Effector memory CD4-positive, alpha-beta T cell (primary cell): Measurements from ENCODE around the gene C10orf67.
"Not testable (repeated sequence)": the region's sequence is repeated elsewhere in the genome, so short reads cannot be mapped to it uniquely, and the experiment has no call there.

ENCODE experiments used
- DNase-seq, 3 donors: peaks; one replicate each; pipeline ENCODE4 v3.0.0-alpha.2; 2020
- H3K27ac ChIP-seq: 2 replicates; pipeline ENCODE4 v1.7.0; 2013; ENCODE audit warnings: mild to moderate bottlenecking, low read length, moderate library complexity; ENCODE audit not compliant: insufficient read depth, poor library complexity, severe bottlenecking
- H3K27me3 ChIP-seq: replicated peaks from 2 replicates; pipeline ENCODE4 v1.7.0; 2013; ENCODE audit warnings: mild to moderate bottlenecking, low read length; ENCODE audit not compliant: insufficient read depth, control insufficient read depth, poor library complexity, severe bottlenecking
- H3K36me3 ChIP-seq: 2 replicates; pipeline ENCODE4 v1.7.0; 2013; ENCODE audit warnings: mild to moderate bottlenecking, low read length, moderate library complexity; ENCODE audit not compliant: control insufficient read depth, insufficient read depth
- H3K4me1 ChIP-seq: 2 replicates; pipeline ENCODE4 v1.7.0; 2013; ENCODE audit warnings: low read length, mild to moderate bottlenecking; ENCODE audit not compliant: control insufficient read depth, insufficient read depth, poor library complexity, severe bottlenecking
- H3K4me3 ChIP-seq: 2 replicates; pipeline ENCODE4 v1.7.0; 2013; ENCODE audit warnings: low read length, low read depth, mild to moderate bottlenecking; ENCODE audit not compliant: insufficient read depth, poor library complexity, severe bottlenecking
- H3K9me3 ChIP-seq: 2 replicates; pipeline ENCODE4 v1.7.0; 2013; ENCODE audit warnings: mild to moderate bottlenecking, low read length, moderate library complexity; ENCODE audit not compliant: control insufficient read depth

The C10orf67 gene

DNA sequence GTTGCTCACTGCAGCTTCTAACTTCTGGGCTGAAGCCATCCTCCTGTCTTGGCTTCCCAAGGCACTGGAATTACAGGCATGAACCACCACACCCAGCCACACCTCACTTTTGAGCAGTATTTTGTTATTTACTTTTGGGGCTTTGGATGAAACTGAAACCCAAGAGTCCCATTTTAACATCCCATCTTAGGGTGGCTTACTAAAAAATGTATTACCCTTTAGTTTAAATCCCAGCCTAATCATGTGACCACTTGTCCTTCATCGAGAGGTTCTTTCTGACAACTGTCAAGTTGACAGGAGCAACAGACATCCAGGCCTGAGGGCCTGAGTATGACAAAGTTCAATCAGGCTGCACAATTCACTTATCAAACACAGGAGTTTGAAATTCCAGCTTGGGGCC is 33.6 kb downstream of the C10orf67 start:
- Histone ChIP-seq H3K9me3 (no peaks in the 10 kb centered on the region), H3K36me3 (no peaks in the 10 kb centered on the region), H3K4me1 (no peaks in the 10 kb centered on the region), H3K27me3 (no peaks in the 10 kb centered on the region), H3K4me3 (no peak overlapping the region), H3K27ac (no peak overlapping the region)
- DNase-seq: no peak

DNA sequence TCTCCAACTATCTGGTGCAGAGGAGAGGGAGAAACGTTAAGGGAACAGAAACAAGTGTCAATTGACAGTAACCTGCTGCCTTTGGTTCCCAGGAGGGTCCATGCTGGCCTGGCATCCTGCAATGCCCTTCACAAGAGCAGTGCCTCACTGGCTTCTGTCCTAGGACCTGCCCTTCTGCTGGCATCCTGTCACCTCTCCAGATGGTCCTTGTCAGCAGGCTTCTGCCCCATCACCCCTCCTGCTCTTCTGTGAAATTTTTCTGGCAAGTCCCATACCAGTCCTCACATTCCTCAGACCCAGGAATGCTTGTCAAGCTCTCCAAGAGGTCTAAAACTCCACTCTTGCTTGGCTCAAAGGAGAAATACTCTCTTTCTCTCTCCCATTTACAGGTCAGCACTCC is 34.2 kb downstream of the C10orf67 start:
- no peaks in the 10 kb centered on the region for H3K36me3 ChIP-seq
- no peak overlapping the region for H3K27ac ChIP-seq
- H3K9me3 ChIP-seq: no peaks in the 10 kb centered on the region
- no peak overlapping the region for H3K4me3 ChIP-seq
- H3K27me3 ChIP-seq: no peaks in the 10 kb centered on the region
- H3K4me1 ChIP-seq: no peaks in the 10 kb centered on the region
- no peak for DNase-seq

DNA sequence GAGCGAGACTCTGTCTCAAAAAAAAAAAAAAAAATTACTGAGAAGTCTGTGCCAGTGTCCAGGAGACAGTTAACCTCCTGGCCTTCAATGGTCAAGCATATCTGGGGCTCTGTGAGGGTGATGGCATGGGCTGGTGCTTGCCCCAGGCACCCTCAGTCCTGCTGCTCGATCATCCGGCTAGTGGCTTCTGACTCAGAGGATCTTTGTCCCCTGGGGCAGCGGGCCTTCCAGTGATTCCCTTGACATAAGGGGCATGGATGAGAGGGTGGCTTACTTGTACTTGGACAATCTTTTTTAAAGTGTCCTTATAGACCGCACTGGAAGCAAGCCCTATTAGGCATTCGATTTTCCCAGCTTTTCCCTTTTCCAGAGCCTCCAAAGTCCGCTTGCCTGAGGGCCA is 44.6 kb downstream of the C10orf67 start:
- H3K9me3 ChIP-seq, H3K27me3 ChIP-seq, H3K4me3 ChIP-seq, H3K4me1 ChIP-seq, DNase-seq, H3K36me3 ChIP-seq, H3K27ac ChIP-seq: not testable (repeated sequence)

DNA sequence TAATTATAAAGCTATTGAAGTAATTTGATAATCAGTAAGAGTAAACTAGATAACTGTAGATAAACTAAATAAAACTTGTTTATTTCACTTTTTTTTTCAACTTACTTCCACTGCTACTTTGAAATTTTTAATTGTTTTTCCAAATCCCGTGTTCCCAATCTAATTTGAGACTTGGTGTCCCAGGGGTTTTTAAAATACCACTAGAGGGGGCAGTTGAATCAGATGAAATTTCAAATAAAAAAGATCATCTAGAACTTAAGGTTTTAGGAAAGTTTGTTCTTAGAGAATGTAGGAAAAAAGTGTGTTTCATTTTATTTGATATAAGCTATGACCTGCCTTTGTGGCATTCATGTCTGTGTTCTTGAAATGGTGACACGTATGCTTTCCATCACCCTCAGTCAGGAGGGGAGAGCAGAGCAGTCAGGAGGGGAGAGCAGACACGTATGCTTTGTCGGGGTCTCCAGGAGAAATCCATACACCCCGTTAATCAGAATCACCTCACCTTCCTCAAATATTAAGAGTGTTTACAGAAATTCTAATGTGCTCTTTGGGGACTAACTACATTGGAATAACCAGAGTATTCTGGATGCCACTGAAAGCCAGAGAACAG is 49.9 kb downstream of the C10orf67 start:
- Histone ChIP-seq H3K9me3 (no peaks in the 10 kb centered on the region), H3K36me3 (no peaks in the 10 kb centered on the region), H3K27ac (no peak overlapping the region), H3K27me3 (no peaks in the 10 kb centered on the region), H3K4me1 (no peaks in the 10 kb centered on the region), H3K4me3 (no peak overlapping the region)
- DNase-seq: no peak

DNA sequence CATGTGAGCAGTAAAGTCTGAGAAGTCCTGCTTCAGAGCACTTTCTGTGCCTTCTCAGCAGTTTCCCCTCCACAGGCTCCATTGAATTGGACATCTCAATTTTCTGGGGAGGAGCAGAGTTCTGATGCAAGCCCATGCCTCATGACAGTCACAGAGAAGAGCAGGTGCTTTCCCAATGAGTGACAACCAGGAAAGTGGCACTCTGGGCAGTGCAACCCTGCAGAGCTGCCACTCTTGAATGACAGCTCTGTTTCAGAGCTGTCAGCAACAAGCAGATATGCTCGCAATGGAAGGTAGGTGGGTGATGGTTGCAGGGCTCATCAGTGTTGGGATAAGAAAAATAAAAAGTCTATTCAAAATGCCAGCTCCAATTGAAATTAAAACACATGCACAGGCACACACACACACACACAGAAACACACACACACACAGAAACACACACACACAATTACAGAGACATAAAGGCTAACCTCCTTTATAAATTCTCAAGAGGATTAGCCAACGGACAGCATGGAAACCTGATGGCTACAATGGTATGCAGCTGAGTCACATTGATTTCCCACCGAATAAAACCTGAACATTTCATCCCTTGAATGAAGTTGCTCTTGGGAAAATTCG is 50.5 kb downstream of the C10orf67 start:
- no peak overlapping the region for H3K4me3 ChIP-seq
- H3K27me3 ChIP-seq: no peaks in the 10 kb centered on the region
- no peak overlapping the region for H3K27ac ChIP-seq
- H3K4me1 ChIP-seq: no peaks in the 10 kb centered on the region
- H3K36me3 ChIP-seq: no peaks in the 10 kb centered on the region
- no peak for DNase-seq
- H3K9me3 ChIP-seq: no peaks in the 10 kb centered on the region

DNA sequence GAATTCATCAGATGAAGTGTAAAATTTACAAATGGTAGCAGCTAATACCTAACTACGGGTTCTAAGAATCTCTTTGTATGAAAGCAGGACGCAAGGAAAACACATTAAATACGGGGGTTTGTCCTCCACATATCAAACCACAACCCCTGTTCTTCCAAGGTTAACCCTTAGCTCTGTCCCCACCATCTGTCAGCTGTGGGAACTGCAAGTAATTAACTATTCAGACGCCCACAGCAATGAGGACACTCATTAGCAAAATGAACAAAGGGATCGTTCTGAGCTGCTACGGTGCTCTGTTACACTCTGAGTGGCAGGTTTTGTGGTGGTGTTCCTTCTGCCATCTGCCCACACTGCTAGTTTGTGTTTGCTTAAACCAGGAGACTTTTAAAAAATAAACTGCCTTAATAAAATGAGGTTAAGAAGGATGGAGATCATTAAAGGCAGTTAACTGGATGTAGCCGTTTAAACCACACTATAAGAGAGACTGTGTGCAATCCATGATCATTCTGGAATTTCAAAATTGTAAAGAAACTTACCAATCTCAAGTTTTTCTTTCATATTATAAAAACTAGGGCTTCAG is 51.4 kb downstream of the C10orf67 start:
- Histone ChIP-seq H3K9me3 (no peaks in the 10 kb centered on the region), H3K4me3 (no peak overlapping the region), H3K27ac (no peak overlapping the region), H3K4me1 (no peaks in the 10 kb centered on the region), H3K27me3 (no peaks in the 10 kb centered on the region), H3K36me3 (no peaks in the 10 kb centered on the region)
- DNase-seq: no peak

DNA sequence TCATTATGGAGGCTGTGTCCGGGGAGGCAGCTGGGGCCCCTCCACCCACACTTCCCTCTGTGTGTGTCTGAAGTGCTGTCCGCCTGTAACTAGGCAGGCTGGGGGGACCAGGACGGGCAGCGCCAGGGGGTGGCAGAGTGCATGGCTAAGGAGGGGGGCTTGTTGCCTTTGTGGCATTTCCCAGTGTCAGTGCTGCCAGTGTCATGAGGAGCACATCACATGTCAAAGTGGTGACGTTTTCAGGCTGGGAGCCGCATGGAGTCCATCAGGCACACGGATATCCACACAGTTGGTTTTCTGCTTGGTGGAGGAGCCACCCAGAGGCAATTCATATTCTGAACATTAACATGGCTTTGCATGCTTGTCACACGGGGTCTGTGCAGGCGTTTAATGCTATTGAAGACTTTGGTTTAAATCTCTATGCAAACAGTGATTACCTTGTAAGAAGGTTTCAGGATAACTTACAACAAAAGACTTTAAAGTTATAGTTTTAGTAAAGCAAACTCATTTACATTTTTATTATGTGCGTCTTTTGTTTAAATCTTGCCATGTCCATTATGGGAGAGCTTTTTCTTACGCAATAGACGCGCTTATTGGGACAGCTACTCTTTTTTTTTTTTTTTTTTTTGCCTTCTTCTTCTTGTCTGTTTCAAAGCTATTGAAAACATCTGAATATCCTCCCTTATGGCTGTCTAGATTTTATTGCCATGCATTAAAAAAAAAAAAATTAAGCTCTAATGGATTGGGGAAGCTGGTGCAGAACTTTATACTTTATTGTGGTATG is 52.9 kb downstream of the C10orf67 start:
- H3K36me3 ChIP-seq: no peaks in the 10 kb centered on the region
- H3K27ac ChIP-seq: no peak overlapping the region
- H3K4me3 ChIP-seq: no peak overlapping the region
- no peaks in the 10 kb centered on the region for H3K27me3 ChIP-seq
- no peaks in the 10 kb centered on the region for H3K4me1 ChIP-seq
- DNase-seq: no peak
- H3K9me3 ChIP-seq: no peaks in the 10 kb centered on the region

DNA sequence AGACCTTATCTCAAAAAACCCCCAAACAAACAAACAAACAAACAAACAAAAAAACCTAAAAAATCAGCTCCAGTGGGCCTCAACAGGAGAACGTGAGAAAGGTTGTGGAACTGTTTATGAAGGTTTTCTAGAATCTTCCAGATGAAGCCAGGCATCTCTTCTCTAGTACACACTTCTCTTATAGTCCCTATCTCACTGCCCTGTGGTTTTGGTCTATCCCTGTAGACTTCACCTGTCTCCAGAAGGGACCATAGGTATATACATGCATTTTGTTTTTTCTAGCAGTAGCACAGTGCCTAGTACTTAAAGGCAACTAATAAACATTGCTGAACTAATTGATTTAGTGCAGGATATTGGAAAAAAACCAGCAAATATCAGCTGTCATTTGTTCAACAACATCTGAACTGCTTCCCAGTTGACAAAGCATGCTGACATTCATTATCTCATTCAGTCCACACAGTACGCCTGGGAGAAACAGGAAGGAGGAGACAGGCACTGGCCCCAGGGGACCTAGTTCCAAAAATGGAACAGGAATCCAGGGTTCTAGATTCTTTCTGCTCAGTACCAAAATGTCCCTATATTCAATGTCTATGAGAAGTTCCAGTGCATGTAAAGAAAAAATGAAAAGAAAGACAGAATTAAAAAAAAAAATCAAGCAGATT is 59.8 kb downstream of the C10orf67 start:
- Histone ChIP-seq H3K36me3 (no peaks in the 10 kb centered on the region), H3K9me3 (no peaks in the 10 kb centered on the region), H3K4me1 (no peaks in the 10 kb centered on the region), H3K27me3 (no peaks in the 10 kb centered on the region), H3K4me3 (no peak overlapping the region), H3K27ac (no peak overlapping the region)
- no peak for DNase-seq

DNA sequence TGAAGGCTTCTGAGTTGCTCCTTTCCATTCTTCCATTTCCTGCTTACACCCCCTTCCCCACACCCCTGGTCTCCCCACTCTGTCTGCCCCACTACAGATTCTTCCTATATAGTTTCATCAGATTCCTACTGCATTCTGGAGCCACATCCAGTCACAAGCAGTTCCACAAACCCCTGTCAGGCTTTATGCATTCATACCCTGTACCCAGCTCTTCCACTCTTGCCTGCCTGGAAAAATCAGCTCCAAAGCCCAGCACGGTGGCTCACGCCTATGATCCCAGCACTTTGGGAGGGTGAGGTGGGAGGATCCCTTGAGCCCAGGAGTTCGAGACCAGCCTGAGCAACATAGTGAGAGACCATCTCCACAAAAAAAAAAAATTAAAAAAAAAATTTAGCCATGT is 60.4 kb downstream of the C10orf67 start:
- Histone ChIP-seq H3K27ac (no peak overlapping the region), H3K36me3 (no peaks in the 10 kb centered on the region), H3K4me1 (no peaks in the 10 kb centered on the region), H3K9me3 (no peaks in the 10 kb centered on the region), H3K27me3 (no peaks in the 10 kb centered on the region), H3K4me3 (no peak overlapping the region)
- no peak for DNase-seq
